ENCODE results near the gene PCNX4.

The PCNX4 gene

DNA sequence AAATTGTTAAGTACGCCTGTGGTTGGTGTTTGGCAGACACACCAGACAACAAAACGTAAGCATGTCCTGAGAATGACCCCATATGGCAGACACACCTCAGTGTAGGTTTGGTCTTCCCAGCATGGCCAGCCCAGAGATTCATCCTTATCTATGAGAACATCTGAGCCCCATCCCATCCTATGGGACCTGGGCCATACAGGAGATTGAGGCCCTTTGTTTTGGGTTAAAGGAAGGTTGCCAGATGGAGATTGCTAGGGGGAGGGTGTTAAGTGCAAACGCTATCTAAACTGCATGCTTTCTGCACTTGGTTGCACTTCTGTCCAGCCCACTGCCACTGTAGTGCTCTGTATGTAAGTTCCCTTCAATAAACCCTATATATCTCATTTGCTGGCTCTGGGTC lies 4.1 kb upstream of the PCNX4 start:
- H3K9ac ChIP-seq (ENCODE audit: low read depth in 1 of 2, low read length in 2 of 2) = no peak overlapping the region
- H3K36me3 ChIP-seq (ENCODE audit: control insufficient read depth in 2 of 2, insufficient read depth in 2 of 2, low read length in 2 of 2) = no peaks in the 10 kb centered on the region
- no peak overlapping the region for H3K4me3 ChIP-seq (ENCODE audit: low read length in 2 of 2)
- no peak overlapping the region for H3K27ac ChIP-seq (ENCODE audit: low read depth in 2 of 2, low read length in 2 of 2)
- H3K9me3 ChIP-seq (ENCODE audit: control insufficient read depth in 2 of 2, low read length in 2 of 2) = no peaks in the 10 kb centered on the region
- peaks cover 0 to under 1% of the 10 kb centered on the region in 2 donors for H3K4me1 ChIP-seq (ENCODE audit: control insufficient read depth in 2 of 2, insufficient read depth in 2 of 2, low read length in 2 of 2)
- H3K27me3 ChIP-seq (ENCODE audit: control insufficient read depth in 2 of 2, insufficient read depth in 2 of 2, low read length in 2 of 2) = no peaks in the 10 kb centered on the region

DNA sequence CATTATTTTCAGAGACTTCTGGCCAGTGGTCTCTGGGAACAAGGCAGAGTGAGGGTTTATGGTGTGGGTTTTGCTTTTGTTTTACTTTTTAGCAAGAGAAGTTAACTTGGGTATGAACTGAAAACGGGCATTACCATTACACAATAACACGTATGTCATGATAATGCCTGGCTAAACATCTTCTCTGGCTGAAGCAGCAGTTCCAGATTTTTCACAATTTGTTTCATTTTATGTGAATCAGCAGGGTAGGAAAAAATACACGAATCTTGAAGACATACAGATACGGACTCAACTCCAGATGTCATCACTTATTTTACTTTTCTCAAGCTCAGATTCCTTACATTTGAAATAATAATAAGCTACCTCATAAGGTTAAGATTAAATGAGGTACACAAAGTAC lies 2.5 kb upstream of the PCNX4 start:
- H3K9me3 ChIP-seq (ENCODE audit: control insufficient read depth in 2 of 2, low read length in 2 of 2) = no peaks in the 10 kb centered on the region
- H3K36me3 ChIP-seq (ENCODE audit: control insufficient read depth in 2 of 2, insufficient read depth in 2 of 2, low read length in 2 of 2) = no peaks in the 10 kb centered on the region
- no peak overlapping the region for H3K9ac ChIP-seq (ENCODE audit: low read depth in 1 of 2, low read length in 2 of 2)
- H3K4me1 ChIP-seq (ENCODE audit: control insufficient read depth in 2 of 2, insufficient read depth in 2 of 2, low read length in 2 of 2) = peaks cover 8 to 11% of the 10 kb centered on the region in 2 donors
- H3K4me3 ChIP-seq (ENCODE audit: low read length in 2 of 2) = no peak overlapping the region
- no peak overlapping the region for H3K27ac ChIP-seq (ENCODE audit: low read depth in 2 of 2, low read length in 2 of 2)
- no peaks in the 10 kb centered on the region for H3K27me3 ChIP-seq (ENCODE audit: control insufficient read depth in 2 of 2, insufficient read depth in 2 of 2, low read length in 2 of 2)

DNA sequence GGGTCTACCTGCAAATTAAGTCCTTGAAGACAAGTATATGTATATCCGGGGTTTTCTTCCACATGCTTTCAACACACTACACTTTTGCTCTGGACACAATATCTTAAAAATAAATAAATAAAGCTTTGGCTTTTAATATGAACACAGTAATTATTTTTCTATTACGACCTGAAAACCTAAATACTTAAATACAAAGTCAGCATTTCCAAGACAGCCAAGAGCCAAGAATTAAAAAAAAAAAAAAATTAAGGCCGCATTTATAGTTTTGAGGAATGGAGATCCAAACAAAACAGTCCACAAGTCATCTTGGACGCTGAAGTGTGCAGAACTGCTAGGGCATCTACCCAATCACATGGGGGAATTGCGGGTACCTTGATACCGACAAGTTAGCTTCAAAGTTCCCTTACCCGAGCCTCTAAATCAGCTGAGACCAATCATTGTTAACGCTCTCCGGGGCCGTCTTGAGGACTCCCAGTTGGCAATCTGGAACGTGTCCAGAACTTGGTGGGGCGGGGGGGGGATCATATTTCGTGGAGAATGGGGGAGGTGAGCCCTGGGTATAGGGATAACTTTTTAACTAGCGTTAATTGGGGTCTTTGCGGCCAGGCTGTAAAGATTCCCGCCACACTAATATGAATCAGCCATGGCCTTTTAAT lies 731 bp upstream of the PCNX4 start:
- Histone ChIP-seq H3K9me3 (ENCODE audit: control insufficient read depth in 2 of 2, low read length in 2 of 2) (no peaks in the 10 kb centered on the region), H3K4me3 (ENCODE audit: low read length in 2 of 2) (peak overlapping the region; percentile 80 to 89), H3K27me3 (ENCODE audit: control insufficient read depth in 2 of 2, insufficient read depth in 2 of 2, low read length in 2 of 2) (no peaks in the 10 kb centered on the region), H3K4me1 (ENCODE audit: control insufficient read depth in 2 of 2, insufficient read depth in 2 of 2, low read length in 2 of 2) (peaks cover 8 to 14% of the 10 kb centered on the region in 2 donors), H3K9ac (ENCODE audit: low read depth in 1 of 2, low read length in 2 of 2) (peak overlapping the region; percentile 77 to 94), H3K27ac (ENCODE audit: low read depth in 2 of 2, low read length in 2 of 2) (peak overlapping the region; percentile 99), H3K36me3 (ENCODE audit: control insufficient read depth in 2 of 2, insufficient read depth in 2 of 2, low read length in 2 of 2) (no peaks in the 10 kb centered on the region)

DNA sequence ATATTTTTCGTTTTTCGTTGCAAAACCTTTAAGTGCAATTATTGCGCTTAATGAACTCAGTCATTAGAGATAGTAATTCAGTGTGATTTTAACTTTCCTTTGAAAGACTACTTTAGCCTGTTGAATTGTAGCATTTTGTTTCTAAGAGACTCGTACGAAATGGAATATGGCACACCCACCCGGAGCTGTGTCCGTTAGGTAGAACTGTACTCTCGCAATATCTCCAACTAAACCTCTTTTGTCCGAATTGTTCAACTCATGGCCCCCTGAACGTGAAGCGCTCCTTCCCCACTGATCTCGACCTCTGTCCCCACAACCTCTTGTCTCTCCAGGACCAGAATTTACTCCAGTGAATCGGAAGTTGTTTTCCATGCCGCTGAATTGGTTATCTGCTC lies 800 bp downstream of the PCNX4 start:
- no peaks in the 10 kb centered on the region for H3K27me3 ChIP-seq (ENCODE audit: control insufficient read depth in 2 of 2, insufficient read depth in 2 of 2, low read length in 2 of 2)
- H3K36me3 ChIP-seq (ENCODE audit: control insufficient read depth in 2 of 2, insufficient read depth in 2 of 2, low read length in 2 of 2) = no peaks in the 10 kb centered on the region
- peaks cover 8 to 18% of the 10 kb centered on the region in 2 donors for H3K4me1 ChIP-seq (ENCODE audit: control insufficient read depth in 2 of 2, insufficient read depth in 2 of 2, low read length in 2 of 2)
- no peaks in the 10 kb centered on the region for H3K9me3 ChIP-seq (ENCODE audit: control insufficient read depth in 2 of 2, low read length in 2 of 2)
- peak overlapping the region; percentile 80 to 89 for H3K4me3 ChIP-seq (ENCODE audit: low read length in 2 of 2)
- peak overlapping the region; percentile 77 to 94 for H3K9ac ChIP-seq (ENCODE audit: low read depth in 1 of 2, low read length in 2 of 2)
- peak overlapping the region; percentile 99 for H3K27ac ChIP-seq (ENCODE audit: low read depth in 2 of 2, low read length in 2 of 2)

DNA sequence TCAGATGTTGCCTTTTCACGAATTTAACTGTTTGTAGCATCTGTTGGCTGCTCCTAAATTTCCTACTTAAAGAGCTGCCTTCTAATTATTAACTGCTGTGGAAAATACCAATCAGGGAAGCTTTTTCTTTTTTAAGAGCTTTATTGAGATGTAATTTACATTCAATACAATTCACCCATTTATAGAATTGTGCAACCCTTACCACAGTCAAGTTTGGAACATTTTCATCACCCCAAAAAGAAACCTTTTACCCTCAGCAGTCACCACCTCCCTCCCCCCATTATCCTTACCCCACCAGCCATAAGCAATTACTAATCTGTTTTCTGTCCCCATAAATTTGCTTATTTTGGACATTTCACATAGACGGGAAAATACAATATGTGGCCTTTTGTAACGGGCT lies 1.4 kb downstream of the PCNX4 start:
- peak overlapping the region; percentile 77 to 94 for H3K9ac ChIP-seq (ENCODE audit: low read depth in 1 of 2, low read length in 2 of 2)
- H3K36me3 ChIP-seq (ENCODE audit: control insufficient read depth in 2 of 2, insufficient read depth in 2 of 2, low read length in 2 of 2) = peaks cover 0 to 3% of the 10 kb centered on the region in 2 donors
- no peaks in the 10 kb centered on the region for H3K9me3 ChIP-seq (ENCODE audit: control insufficient read depth in 2 of 2, low read length in 2 of 2)
- peak overlapping the region; percentile 80 to 89 for H3K4me3 ChIP-seq (ENCODE audit: low read length in 2 of 2)
- no peaks in the 10 kb centered on the region for H3K27me3 ChIP-seq (ENCODE audit: control insufficient read depth in 2 of 2, insufficient read depth in 2 of 2, low read length in 2 of 2)
- peak overlapping the region; percentile 99 for H3K27ac ChIP-seq (ENCODE audit: low read depth in 2 of 2, low read length in 2 of 2)
- peaks cover 8 to 18% of the 10 kb centered on the region in 2 donors for H3K4me1 ChIP-seq (ENCODE audit: control insufficient read depth in 2 of 2, insufficient read depth in 2 of 2, low read length in 2 of 2)

DNA sequence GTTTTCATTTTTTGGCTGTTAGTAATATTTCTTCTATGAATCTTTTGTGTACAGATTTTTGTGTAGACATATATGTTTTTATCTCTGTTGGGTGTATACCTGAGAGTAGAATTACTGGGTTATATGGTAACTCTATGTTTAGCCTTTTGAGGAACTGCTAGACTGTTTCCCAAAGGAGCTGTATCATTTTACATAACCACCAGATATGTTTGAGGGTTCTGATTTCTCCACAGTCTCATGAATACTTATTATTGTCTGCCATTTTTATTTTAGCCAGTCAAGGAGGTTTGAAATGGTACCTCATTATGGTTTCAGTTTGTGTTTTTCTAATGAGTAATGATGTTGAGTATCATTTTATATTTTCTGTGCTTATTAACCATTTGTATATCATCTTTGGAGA lies 1.9 kb downstream of the PCNX4 start:
- H3K27me3 ChIP-seq (ENCODE audit: control insufficient read depth in 2 of 2, insufficient read depth in 2 of 2, low read length in 2 of 2) = no peaks in the 10 kb centered on the region
- H3K36me3 ChIP-seq (ENCODE audit: control insufficient read depth in 2 of 2, insufficient read depth in 2 of 2, low read length in 2 of 2) = peaks cover 0 to 6% of the 10 kb centered on the region in 2 donors
- H3K4me3 ChIP-seq (ENCODE audit: low read length in 2 of 2) = peak overlapping the region in 1 of 2 donors; percentile 89
- no peak overlapping the region for H3K27ac ChIP-seq (ENCODE audit: low read depth in 2 of 2, low read length in 2 of 2)
- peaks cover 8 to 18% of the 10 kb centered on the region in 2 donors for H3K4me1 ChIP-seq (ENCODE audit: control insufficient read depth in 2 of 2, insufficient read depth in 2 of 2, low read length in 2 of 2)
- H3K9ac ChIP-seq (ENCODE audit: low read depth in 1 of 2, low read length in 2 of 2) = no peak overlapping the region
- no peaks in the 10 kb centered on the region for H3K9me3 ChIP-seq (ENCODE audit: control insufficient read depth in 2 of 2, low read length in 2 of 2)

DNA sequence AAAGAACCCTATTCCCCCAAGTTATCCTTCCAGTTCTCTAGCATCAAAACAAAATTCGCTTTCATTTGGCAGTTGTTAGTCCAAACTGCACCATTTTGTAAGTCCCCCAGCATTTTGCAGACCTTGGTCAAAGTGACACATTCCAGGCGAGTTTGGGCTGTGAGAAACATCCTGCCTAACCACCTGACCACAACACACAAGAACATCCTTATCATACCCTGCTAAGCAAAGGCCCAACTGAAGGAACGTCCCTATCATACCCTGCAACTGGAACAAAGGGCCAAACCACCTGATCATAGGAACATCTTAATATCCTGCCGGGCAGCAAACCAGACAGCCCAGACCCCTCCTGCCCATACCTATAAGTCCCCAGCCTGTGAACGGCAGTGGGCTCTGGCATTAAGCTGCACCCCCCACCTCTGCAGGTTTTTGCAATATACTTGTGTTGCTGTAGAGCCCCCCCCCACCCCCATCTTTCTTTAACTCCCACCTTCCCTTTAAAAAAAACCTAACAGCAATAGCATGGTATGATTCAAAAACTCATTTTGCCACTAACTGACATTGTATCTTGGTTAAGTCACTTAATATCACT lies 2.7 kb downstream of the PCNX4 start:
- Histone ChIP-seq H3K27me3 (ENCODE audit: control insufficient read depth in 2 of 2, insufficient read depth in 2 of 2, low read length in 2 of 2) (no peaks in the 10 kb centered on the region), H3K4me1 (ENCODE audit: control insufficient read depth in 2 of 2, insufficient read depth in 2 of 2, low read length in 2 of 2) (peaks cover 8 to 18% of the 10 kb centered on the region in 2 donors), H3K9me3 (ENCODE audit: control insufficient read depth in 2 of 2, low read length in 2 of 2) (no peaks in the 10 kb centered on the region), H3K9ac (ENCODE audit: low read depth in 1 of 2, low read length in 2 of 2) (no peak overlapping the region), H3K4me3 (ENCODE audit: low read length in 2 of 2) (no peak overlapping the region), H3K36me3 (ENCODE audit: control insufficient read depth in 2 of 2, insufficient read depth in 2 of 2, low read length in 2 of 2) (peaks cover 0 to 6% of the 10 kb centered on the region in 2 donors), H3K27ac (ENCODE audit: low read depth in 2 of 2, low read length in 2 of 2) (no peak overlapping the region)

DNA sequence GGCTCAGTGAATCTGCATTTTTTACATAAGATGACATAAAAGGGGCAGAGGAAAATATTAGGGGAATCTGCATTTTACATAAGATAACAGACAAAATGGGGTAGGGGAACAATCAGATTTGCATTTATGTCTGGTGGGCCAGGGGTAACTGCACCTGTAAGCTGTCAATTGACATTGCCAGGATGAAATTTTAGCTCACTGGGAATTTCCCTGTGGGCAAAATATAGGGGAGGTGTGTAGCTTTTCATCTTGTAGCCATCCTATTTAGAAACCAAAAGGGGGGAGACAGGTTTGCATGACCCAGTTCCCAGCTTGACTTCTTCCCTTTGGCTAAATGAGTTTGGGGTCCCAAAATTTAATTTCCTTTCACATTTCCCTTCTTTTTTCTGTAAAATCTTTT lies 3.5 kb downstream of the PCNX4 start:
- Histone ChIP-seq H3K9ac (ENCODE audit: low read depth in 1 of 2, low read length in 2 of 2) (no peak overlapping the region), H3K36me3 (ENCODE audit: control insufficient read depth in 2 of 2, insufficient read depth in 2 of 2, low read length in 2 of 2) (peaks cover 0 to 6% of the 10 kb centered on the region in 2 donors), H3K4me3 (ENCODE audit: low read length in 2 of 2) (no peak overlapping the region), H3K9me3 (ENCODE audit: control insufficient read depth in 2 of 2, low read length in 2 of 2) (no peaks in the 10 kb centered on the region), H3K27ac (ENCODE audit: low read depth in 2 of 2, low read length in 2 of 2) (no peak overlapping the region), H3K27me3 (ENCODE audit: control insufficient read depth in 2 of 2, insufficient read depth in 2 of 2, low read length in 2 of 2) (no peaks in the 10 kb centered on the region), H3K4me1 (ENCODE audit: control insufficient read depth in 2 of 2, insufficient read depth in 2 of 2, low read length in 2 of 2) (peaks cover 8 to 18% of the 10 kb centered on the region in 2 donors)

DNA sequence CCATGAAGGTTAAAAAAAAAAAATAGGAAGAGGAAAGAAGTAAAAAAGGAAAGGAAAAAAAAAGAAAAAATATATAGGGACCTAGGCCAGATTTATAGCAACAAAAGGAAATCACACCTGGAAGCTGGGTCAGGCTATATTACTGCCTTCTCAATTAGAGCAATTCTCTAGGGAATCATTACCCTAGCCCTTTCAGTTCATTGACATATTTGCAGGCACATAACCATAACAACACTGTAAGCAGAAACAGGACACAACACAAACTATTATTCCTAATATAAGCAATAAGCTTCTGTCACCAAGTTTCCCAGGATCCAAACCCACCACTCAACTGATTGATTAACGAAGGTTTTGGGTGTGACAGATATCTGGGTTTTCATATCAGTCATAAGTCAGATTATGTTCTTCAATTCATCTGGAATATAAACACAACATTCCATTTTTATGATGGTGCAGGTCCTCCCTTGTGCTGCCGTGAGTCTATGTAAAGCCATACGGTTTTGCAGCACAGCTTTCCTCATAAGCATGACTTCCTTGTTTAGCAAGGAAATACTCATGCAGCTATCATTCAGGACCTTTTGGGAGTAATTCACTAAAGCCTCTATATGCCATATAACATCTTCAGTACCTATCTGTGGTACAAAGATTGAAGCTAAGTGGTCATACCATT lies 4.2 kb downstream of the PCNX4 start:
- no peaks in the 10 kb centered on the region for H3K27me3 ChIP-seq (ENCODE audit: control insufficient read depth in 2 of 2, insufficient read depth in 2 of 2, low read length in 2 of 2)
- H3K36me3 ChIP-seq (ENCODE audit: control insufficient read depth in 2 of 2, insufficient read depth in 2 of 2, low read length in 2 of 2) = peaks cover 0 to 6% of the 10 kb centered on the region in 2 donors
- H3K9ac ChIP-seq (ENCODE audit: low read depth in 1 of 2, low read length in 2 of 2) = no peak overlapping the region
- no peak overlapping the region for H3K27ac ChIP-seq (ENCODE audit: low read depth in 2 of 2, low read length in 2 of 2)
- no peaks in the 10 kb centered on the region for H3K9me3 ChIP-seq (ENCODE audit: control insufficient read depth in 2 of 2, low read length in 2 of 2)
- H3K4me1 ChIP-seq (ENCODE audit: control insufficient read depth in 2 of 2, insufficient read depth in 2 of 2, low read length in 2 of 2) = peaks cover 8 to 18% of the 10 kb centered on the region in 2 donors
- H3K4me3 ChIP-seq (ENCODE audit: low read length in 2 of 2) = no peak overlapping the region

DNA sequence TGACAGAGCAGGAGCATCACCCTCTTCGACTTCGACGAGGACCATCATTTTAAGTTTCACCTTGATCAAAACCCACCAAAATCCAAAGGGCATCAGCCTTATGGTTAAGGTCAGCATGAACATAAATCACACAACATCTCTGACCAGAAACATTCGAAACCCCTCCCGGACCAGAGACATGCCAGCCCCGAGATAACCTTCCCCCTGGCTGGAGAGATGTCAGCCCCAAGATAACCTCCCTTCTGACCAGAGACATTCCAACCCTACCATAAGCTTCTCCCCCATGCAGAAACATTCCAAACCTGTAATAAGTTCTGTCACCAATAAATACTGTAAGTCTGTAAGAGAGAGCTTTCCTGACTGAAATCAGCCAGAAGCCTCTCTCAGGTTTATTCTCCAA lies 6.3 kb downstream of the PCNX4 start:
- Histone ChIP-seq H3K36me3 (ENCODE audit: control insufficient read depth in 2 of 2, insufficient read depth in 2 of 2, low read length in 2 of 2) (peaks cover 0 to 6% of the 10 kb centered on the region in 2 donors), H3K27ac (ENCODE audit: low read depth in 2 of 2, low read length in 2 of 2) (no peak overlapping the region), H3K9ac (ENCODE audit: low read depth in 1 of 2, low read length in 2 of 2) (no peak overlapping the region), H3K4me1 (ENCODE audit: control insufficient read depth in 2 of 2, insufficient read depth in 2 of 2, low read length in 2 of 2) (peaks cover 5 to 14% of the 10 kb centered on the region in 2 donors), H3K27me3 (ENCODE audit: control insufficient read depth in 2 of 2, insufficient read depth in 2 of 2, low read length in 2 of 2) (no peaks in the 10 kb centered on the region), H3K9me3 (ENCODE audit: control insufficient read depth in 2 of 2, low read length in 2 of 2) (no peaks in the 10 kb centered on the region), H3K4me3 (ENCODE audit: low read length in 2 of 2) (no peak overlapping the region)

All from mucosa of rectum (tissue), 2 donors.